GM18951 (cell line): ENCODE results near the gene OR8J1.
"Not testable (repeated sequence)": the region's sequence is repeated elsewhere in the genome, so short reads cannot be mapped to it uniquely, and the experiment has no call there.

Experiments used
- POLR2A ChIP-seq: IDR thresholded peaks from 4 replicates; pipeline ENCODE4 v1.6.1; 2011; ENCODE audit warnings: mild to moderate bottlenecking; ENCODE audit not compliant: insufficient read length, insufficient read depth; ENCODE audit errors: extremely low read depth
- in situ Hi-C: fragments of 300-500 bp; cut with MboI; formaldehyde crosslinking; loops from one replicate; pipeline ENCODE4 v1.12.0; 2022; ENCODE audit warnings: low sequenced_read_pairs, mixed read lengths, inconsistent platforms; ENCODE audit not compliant: unreplicated experiment

OR8J1 gene, protein sequence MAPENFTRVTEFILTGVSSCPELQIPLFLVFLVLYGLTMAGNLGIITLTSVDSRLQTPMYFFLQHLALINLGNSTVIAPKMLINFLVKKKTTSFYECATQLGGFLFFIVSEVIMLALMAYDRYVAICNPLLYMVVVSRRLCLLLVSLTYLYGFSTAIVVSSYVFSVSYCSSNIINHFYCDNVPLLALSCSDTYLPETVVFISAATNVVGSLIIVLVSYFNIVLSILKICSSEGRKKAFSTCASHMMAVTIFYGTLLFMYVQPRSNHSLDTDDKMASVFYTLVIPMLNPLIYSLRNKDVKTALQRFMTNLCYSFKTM

DNA sequence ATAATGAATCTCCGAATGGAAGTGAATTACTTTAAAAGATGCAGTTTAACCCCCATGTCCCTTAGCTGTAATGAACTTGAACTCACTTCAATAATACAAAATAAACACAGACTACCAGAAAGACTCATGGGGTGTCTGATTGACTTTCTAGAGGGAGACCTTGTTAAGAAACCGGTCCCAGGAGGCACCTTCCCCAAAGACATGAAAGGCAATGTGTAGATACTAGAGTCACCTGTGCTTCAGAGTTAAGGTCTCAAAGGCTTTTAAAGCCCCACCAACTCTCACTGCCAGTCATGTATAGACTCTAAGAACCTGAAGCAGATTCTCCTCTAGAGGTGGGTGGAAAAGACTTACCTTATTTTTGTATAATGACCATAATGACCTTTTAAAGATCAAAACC, at the start of gene OR8J1:
TSS of gene OR8J1 (plus strand) at position 301 of the 400 bp plus-strand sequence. CDS start 5,956 bp downstream, outside the sequence.
- in situ Hi-C loops: no loop called here
- TF ChIP-seq POLR2A: no peak

- in situ Hi-C loops: no loop called here
- TF ChIP-seq POLR2A: no peak
Measured at GRCh38 chr11:56307836-56308235, 46.3 kb upstream of the OR8J1 start.

DNA sequence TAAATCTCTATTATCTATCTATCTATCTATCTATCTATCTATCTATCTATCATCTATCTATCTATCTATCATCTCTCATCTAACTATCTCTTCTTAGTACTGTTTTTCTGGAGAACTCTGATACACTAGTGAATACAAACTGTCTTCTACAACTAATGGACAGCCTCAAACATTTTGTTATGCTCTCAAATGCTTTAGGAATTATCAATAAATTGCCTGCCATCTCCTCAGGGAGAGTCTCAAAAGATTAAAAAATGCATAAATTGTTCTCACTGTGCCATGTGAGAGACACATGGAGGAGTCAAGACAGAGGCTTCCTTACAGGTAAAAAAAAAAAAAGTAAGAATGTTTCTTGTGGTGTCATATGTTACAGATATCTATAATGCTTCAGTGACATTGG, 39.2 kb upstream of the OR8J1 start, which contains the start of gene OR8K3:
TSS of gene OR8K3 (plus strand) at position 301 of the 400 bp plus-strand sequence. CDS start 3,163 bp downstream, outside the sequence.
- no peak for TF ChIP-seq POLR2A
- in situ Hi-C loops: no loop called here

- in situ Hi-C loops: no loop called here
- no peak for TF ChIP-seq POLR2A
Measured at GRCh38 chr11:56331861-56332491, 22.1 kb upstream of the OR8J1 start.

- in situ Hi-C loops: no loop called here
- no peak for TF ChIP-seq POLR2A
Measured at GRCh38 chr11:56333156-56333555, 20.9 kb upstream of the OR8J1 start.

DNA sequence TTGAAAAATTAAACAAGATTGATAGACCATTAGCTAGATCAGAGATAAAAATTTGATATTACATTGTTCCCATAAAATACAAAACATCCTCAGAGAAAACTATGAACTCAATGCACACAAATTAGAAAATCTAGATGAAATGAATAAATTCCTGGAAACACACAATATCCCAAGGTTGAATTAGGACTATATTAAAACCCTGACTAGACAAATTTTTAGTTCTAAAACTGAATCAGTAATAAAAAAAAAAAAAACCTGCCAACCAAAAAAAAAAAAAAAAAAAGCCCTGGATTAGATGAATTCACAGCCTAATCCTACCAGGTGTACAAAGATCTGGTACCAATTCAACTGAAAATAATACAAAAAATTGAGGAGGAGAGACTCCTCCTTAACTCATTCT, 13.8 kb upstream of the OR8J1 start:
- in situ Hi-C loops: no loop called here
- no peak for TF ChIP-seq POLR2A

DNA sequence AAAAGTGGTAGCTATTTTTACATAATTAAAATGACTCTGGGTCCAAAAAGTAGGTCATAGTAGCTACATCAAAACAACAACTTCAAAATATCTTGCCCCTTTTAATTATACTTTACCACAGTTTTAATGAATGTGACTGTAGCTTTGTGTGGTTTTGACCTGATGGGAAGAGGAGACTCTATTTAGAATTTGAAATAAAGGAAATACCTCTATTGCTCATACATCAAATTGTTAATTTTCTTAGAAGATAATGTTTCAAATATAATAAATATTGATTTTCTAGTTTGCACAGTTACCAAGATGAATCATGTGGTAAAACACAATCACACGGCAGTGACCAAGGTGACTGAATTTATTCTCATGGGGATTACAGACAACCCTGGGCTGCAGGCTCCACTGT, 8.4 kb upstream of the OR8J1 start, which contains the start of gene OR8K1:
TSS of gene OR8K1 (plus strand) at position 301 of the 400 bp plus-strand sequence. CDS start at position 301, 0 bp downstream.
- in situ Hi-C loops: no loop called here
- TF ChIP-seq POLR2A: no peak

DNA sequence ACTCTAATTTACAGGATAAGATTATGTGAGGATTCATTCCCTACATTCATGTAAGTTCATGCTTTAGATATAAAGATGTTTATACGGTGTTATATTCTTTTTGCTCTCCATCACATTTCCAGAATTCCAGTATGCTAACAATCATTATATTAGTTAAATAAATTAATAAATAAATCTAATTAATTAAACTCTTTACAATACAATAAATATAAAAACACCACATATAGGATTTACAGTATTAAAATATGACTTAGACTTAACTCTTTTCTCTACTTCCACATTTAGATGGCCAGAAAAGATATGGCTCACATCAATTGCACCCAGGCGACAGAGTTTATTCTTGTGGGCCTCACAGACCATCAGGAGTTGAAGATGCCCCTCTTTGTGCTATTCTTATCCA, 21.2 kb downstream of the OR8J1 start, which contains the start of gene OR8U1:
TSS of gene OR8U1 (plus strand) at position 301 of the 400 bp plus-strand sequence. CDS start at position 301, 0 bp downstream.
- TF ChIP-seq POLR2A: no peak
- in situ Hi-C loops: no loop called here

GRCh38 chr11:56380120-56380519, 26.0 kb downstream of the OR8J1 start:
- TF ChIP-seq POLR2A: no peak
- in situ Hi-C loops: no loop called here

DNA sequence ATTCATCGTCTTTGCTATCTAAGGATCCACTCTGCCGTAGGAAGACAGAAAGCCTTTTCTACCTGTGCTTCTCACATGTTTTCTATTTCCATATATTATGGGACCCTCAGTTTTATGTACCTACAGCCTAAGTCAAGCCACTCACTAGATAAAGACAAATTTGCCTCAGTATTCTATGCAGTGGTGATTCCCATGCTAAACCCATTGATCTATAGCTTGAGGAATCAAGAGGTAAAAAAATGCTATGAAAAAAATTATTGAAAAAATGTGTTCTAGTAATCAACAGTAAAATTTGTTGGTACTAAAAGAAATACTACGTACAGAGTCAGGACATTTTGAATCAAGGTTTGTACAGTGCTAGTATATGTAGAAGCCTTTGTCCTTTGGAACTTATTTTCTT, 40.3 kb downstream of the OR8J1 start:
- in situ Hi-C loops: no loop called here
- TF ChIP-seq POLR2A: no peak

DNA sequence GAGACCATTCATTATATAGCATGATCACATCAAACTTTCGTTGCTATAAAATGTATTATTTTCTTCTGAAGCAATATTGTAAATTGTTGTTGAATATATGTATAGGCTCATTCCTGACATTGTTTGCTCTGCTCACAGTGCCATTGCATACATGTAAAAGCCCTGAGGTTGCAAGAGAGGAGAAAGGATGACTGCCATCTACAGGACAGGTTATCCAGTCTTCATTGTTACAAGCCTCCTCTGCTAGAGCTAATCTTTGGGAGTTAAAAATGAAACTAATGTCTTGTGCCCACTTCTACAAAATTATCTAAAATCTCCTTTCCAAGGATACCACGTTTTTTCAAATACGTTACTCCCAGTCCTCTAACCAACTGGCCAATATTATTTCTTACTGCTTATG, 42.0 kb downstream of the OR8J1 start:
- in situ Hi-C loops: no loop called here
- TF ChIP-seq POLR2A: no peak

GRCh38 chr11:56401858-56402461, 47.9 kb downstream of the OR8J1 start:
- in situ Hi-C loops: not testable (repeated sequence)

DNA sequence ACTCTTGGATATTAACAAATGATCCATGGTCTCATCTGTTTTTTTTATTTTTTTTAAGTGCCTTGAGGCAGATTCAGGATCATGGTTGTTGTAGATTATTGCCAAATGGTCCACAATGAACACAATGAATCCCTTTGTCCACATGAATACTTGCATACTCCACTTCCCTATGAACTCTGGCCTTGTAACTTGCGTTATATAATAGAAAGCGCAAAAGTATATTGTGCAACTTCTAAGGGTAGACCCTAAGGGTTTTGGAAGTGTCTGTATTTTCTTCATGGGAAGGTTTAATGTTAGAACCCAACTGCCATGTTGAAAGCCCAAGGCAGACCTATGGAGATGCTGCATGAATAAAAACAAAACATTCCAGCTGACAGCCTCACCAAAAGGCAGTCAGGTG, 50.3 kb downstream of the OR8J1 start:
- in situ Hi-C loops: no loop called here
- no peak for TF ChIP-seq POLR2A
